PC-9 (cell line): Measurements from ENCODE around the gene SLC44A1.

ENCODE experiments used
- EZH2 ChIP-seq: fragments of 200-600 bp; sonication (generic); IDR thresholded peaks from 2 replicates; pipeline ENCODE4 v1.8.0; 2017; ENCODE audit warnings: antibody characterized with exemption, low read depth
- TF ChIP-seq, protein P1 (sequence below): fragments of 200-600 bp; sonication (generic); conservative IDR thresholded peaks from 2 replicates; pipeline ENCODE4 v1.6.1; 2017; ENCODE audit warnings: mixed run types, antibody characterized with exemption, mild to moderate bottlenecking, moderate library complexity

DNA sequence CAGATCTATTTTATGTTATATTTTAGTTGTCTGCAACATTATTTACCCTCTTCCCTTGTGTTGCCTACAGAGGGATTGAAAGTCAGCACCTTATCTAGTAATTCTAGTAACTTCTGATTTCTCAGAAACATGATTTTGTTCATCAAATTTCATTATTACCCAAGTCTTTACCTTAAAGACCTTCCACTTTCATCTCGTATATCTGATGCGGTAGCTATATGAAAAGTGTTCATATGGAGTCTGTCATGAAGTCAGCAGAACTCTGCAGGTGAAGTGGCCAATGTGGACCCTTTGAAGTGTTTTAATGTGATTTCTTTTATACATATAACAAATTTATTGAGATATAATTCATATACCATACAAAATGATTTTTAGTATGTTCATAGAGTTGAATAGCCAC, 40.0 kb downstream of the SLC44A1 start:
- TF ChIP-seq, protein P1, sequence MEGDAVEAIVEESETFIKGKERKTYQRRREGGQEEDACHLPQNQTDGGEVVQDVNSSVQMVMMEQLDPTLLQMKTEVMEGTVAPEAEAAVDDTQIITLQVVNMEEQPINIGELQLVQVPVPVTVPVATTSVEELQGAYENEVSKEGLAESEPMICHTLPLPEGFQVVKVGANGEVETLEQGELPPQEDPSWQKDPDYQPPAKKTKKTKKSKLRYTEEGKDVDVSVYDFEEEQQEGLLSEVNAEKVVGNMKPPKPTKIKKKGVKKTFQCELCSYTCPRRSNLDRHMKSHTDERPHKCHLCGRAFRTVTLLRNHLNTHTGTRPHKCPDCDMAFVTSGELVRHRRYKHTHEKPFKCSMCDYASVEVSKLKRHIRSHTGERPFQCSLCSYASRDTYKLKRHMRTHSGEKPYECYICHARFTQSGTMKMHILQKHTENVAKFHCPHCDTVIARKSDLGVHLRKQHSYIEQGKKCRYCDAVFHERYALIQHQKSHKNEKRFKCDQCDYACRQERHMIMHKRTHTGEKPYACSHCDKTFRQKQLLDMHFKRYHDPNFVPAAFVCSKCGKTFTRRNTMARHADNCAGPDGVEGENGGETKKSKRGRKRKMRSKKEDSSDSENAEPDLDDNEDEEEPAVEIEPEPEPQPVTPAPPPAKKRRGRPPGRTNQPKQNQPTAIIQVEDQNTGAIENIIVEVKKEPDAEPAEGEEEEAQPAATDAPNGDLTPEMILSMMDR: no peak
- TF ChIP-seq EZH2: no peak
